CD4-positive, CD25-positive, alpha-beta regulatory T cell (primary cell): ENCODE data around the gene CSPG4. TPM values are rescaled to one million over a fixed set of nuclear protein-coding genes. Genes with fewer than 3 reads are reported as not detected.
"Not testable (repeated sequence)": the region's sequence is repeated elsewhere in the genome, so short reads cannot be mapped to it uniquely, and the experiment has no call there.

ENCODE experiments used
- ATAC-seq, 2 donors: fragments of 150-1000 bp; cut with Tn5 transposase; one replicate each; pipeline ENCODE4 v1.10.0; 2021; ENCODE audit warnings: low read depth in 2 of 2, moderate number of reproducible peaks in 2 of 2, moderate library complexity in 1 of 2
- DNase-seq, 3 donors: peaks; one replicate each; pipeline versions ENCODE4 v3.0.0 to v3.0.0-alpha.2; 2012 to 2022; ENCODE audit warnings: mixed read lengths in 1 of 3
- H3K27ac ChIP-seq: one replicate; pipeline ENCODE4 v1.7.0; 2013; ENCODE audit warnings: mild to moderate bottlenecking, low read length; ENCODE audit not compliant: insufficient read depth, poor library complexity, severe bottlenecking
- H3K27me3 ChIP-seq: one replicate; pipeline ENCODE4 v1.7.0; 2013; ENCODE audit warnings: low read length; ENCODE audit not compliant: control insufficient read depth, insufficient read depth
- H3K36me3 ChIP-seq: one replicate; pipeline ENCODE4 v1.7.0; 2013; ENCODE audit warnings: mild to moderate bottlenecking, low read length, moderate library complexity; ENCODE audit not compliant: control insufficient read depth, insufficient read depth
- H3K4me1 ChIP-seq: 2 replicates; pipeline ENCODE4 v1.7.0; 2013; ENCODE audit warnings: mild to moderate bottlenecking, low read length; ENCODE audit not compliant: insufficient read depth, control insufficient read depth, poor library complexity, severe bottlenecking
- H3K4me3 ChIP-seq: one replicate; pipeline ENCODE4 v1.7.0; 2013; ENCODE audit warnings: low read depth, mild to moderate bottlenecking, low read length, moderate library complexity
- H3K9me3 ChIP-seq, 2 experiments: 1 replicate in 1 of 2; 2 replicates in 1 of 2; pipeline ENCODE4 v1.7.0; 2013; ENCODE audit warnings: low read length in 2 of 2, mild to moderate bottlenecking in 1 of 2, moderate library complexity in 1 of 2; ENCODE audit not compliant: control insufficient read depth in 2 of 2
- H3K27ac Mint-ChIP-seq, 3 donors: one replicate each; pipeline ENCODE4 v1.8.0; 2020 to 2022; ENCODE audit warnings: mild to moderate bottlenecking in 3 of 3, mixed read lengths in 3 of 3, moderate library complexity in 2 of 3
- H3K27me3 Mint-ChIP-seq: one replicate; pipeline ENCODE4 v1.8.0; 2022; ENCODE audit warnings: mild to moderate bottlenecking, mixed read lengths
- H3K36me3 Mint-ChIP-seq: one replicate; pipeline ENCODE4 v1.8.0; 2020; ENCODE audit warnings: mixed read lengths
- H3K4me1 Mint-ChIP-seq, 4 donors: one replicate each; pipeline ENCODE4 v1.8.0; 2020 to 2022; ENCODE audit warnings: mixed read lengths in 4 of 4, mild to moderate bottlenecking in 1 of 4
- H3K4me3 Mint-ChIP-seq, 4 donors: one replicate each; pipeline ENCODE4 v1.8.0; 2020 to 2022; ENCODE audit warnings: mild to moderate bottlenecking in 4 of 4, mixed read lengths in 4 of 4, moderate library complexity in 3 of 4
- H3K9me3 Mint-ChIP-seq, 7 donors: one replicate each; pipeline ENCODE4 v1.8.0; 2020 to 2022; ENCODE audit warnings: mixed read lengths in 7 of 7, mild to moderate bottlenecking in 3 of 7, moderate library complexity in 2 of 7
- polyA plus RNA-seq, 4 donors: library from polyadenylated mRNA; unstranded; fragments of 300-500 nt; fragmentation: Illumina TruSeq; gene quantifications; one replicate each; pipeline ENCODE4 v1.2.3, GENCODE V29; 2021
- total RNA-seq: library from RNA; stranded (reverse); gene quantifications from one replicate; pipeline ENCODE4 v1.2.3, GENCODE V29; 2022

The CSPG4 gene
- total and polyA plus RNA-seq, 5 donors from 2014 or later = not detected

- no peak overlapping the region for H3K27ac Mint-ChIP-seq
- H3K4me3 ChIP-seq = no peak overlapping the region
- no peaks in the 10 kb centered on the region for H3K27me3 ChIP-seq
- no peak overlapping the region for H3K27ac ChIP-seq
- ATAC-seq (no peak), DNase-seq (no peak)
- H3K9me3 ChIP-seq = no peaks in the 10 kb centered on the region
- peaks cover 0 to 5% (median 0%) of the 10 kb centered on the region in 4 donors for H3K4me1 Mint-ChIP-seq
- H3K4me1 ChIP-seq = no peaks in the 10 kb centered on the region
- H3K4me3 Mint-ChIP-seq = no peak overlapping the region
- no peaks in the 10 kb centered on the region for H3K9me3 Mint-ChIP-seq
- no peaks in the 10 kb centered on the region for H3K27me3 Mint-ChIP-seq
- H3K36me3 ChIP-seq = no peaks in the 10 kb centered on the region
- H3K36me3 Mint-ChIP-seq = no peaks in the 10 kb centered on the region
Observed at GRCh38 chr15:75702436-75702835, 10.2 kb downstream of the CSPG4 start.

GRCh38 chr15:75701071-75702003 lies 11.3 kb downstream of the CSPG4 start:
- not testable (repeated sequence) for H3K36me3 Mint-ChIP-seq, H3K27me3 Mint-ChIP-seq, H3K4me3 ChIP-seq, H3K4me1 Mint-ChIP-seq, H3K27ac ChIP-seq, H3K4me1 ChIP-seq, H3K27me3 ChIP-seq, H3K27ac Mint-ChIP-seq, H3K9me3 Mint-ChIP-seq, H3K9me3 ChIP-seq, H3K36me3 ChIP-seq, H3K4me3 Mint-ChIP-seq, DNase-seq, ATAC-seq

- not testable (repeated sequence) for H3K27me3 Mint-ChIP-seq, ATAC-seq, H3K9me3 Mint-ChIP-seq, H3K36me3 ChIP-seq, H3K27me3 ChIP-seq, H3K9me3 ChIP-seq, H3K27ac Mint-ChIP-seq, H3K4me3 Mint-ChIP-seq, DNase-seq, H3K4me1 ChIP-seq, H3K4me3 ChIP-seq, H3K36me3 Mint-ChIP-seq, H3K27ac ChIP-seq
- H3K4me1 Mint-ChIP-seq = peaks cover 0 to 14% (median 4%) of the 10 kb centered on the region in 4 donors
Observed at GRCh38 chr15:75699961-75700874, 12.4 kb downstream of the CSPG4 start.

- H3K9me3 Mint-ChIP-seq, ATAC-seq, H3K27ac Mint-ChIP-seq: not testable (repeated sequence)
Observed at GRCh38 chr15:75699517-75699916, 13.1 kb downstream of the CSPG4 start.

GRCh38 chr15:75697974-75698747 lies 14.5 kb downstream of the CSPG4 start:
- not testable (repeated sequence) for H3K36me3 Mint-ChIP-seq
- H3K4me1 ChIP-seq = peaks cover 12% of the 10 kb centered on the region
- H3K4me1 Mint-ChIP-seq = peaks cover 0 to 22% (median 9%) of the 10 kb centered on the region in 4 donors

More at GRCh38 chr15:75699517-75699916, 13.1 kb downstream of the CSPG4 start:
- not testable (repeated sequence) for H3K4me3 ChIP-seq, H3K27me3 Mint-ChIP-seq, H3K9me3 ChIP-seq, H3K36me3 Mint-ChIP-seq, H3K4me3 Mint-ChIP-seq, H3K36me3 ChIP-seq, H3K27me3 ChIP-seq, DNase-seq, H3K27ac ChIP-seq
- peaks cover 12% of the 10 kb centered on the region for H3K4me1 ChIP-seq
- peaks cover 0 to 21% (median 9%) of the 10 kb centered on the region in 4 donors for H3K4me1 Mint-ChIP-seq

GRCh38 chr15:75697523-75697922 lies 15.1 kb downstream of the CSPG4 start:
- peaks cover 12% of the 10 kb centered on the region for H3K4me1 ChIP-seq
- DNase-seq (no peak), ATAC-seq (no peak)
- no peaks in the 10 kb centered on the region for H3K9me3 ChIP-seq
- no peak overlapping the region for H3K4me3 ChIP-seq
- no peak overlapping the region for H3K4me3 Mint-ChIP-seq
- H3K27me3 Mint-ChIP-seq = peaks cover 2% of the 10 kb centered on the region
- no peaks in the 10 kb centered on the region for H3K9me3 Mint-ChIP-seq
- no peaks in the 10 kb centered on the region for H3K27me3 ChIP-seq
- no peaks in the 10 kb centered on the region for H3K36me3 ChIP-seq
- H3K36me3 Mint-ChIP-seq = peaks cover 1% of the 10 kb centered on the region
- H3K27ac ChIP-seq = no peak overlapping the region
- H3K27ac Mint-ChIP-seq = no peak overlapping the region
- H3K4me1 Mint-ChIP-seq = peaks cover 0 to 22% (median 9%) of the 10 kb centered on the region in 4 donors

More at GRCh38 chr15:75697974-75698747, 14.5 kb downstream of the CSPG4 start:
- not testable (repeated sequence) for H3K9me3 ChIP-seq, H3K4me3 Mint-ChIP-seq, H3K27me3 ChIP-seq, H3K9me3 Mint-ChIP-seq, ATAC-seq, H3K4me3 ChIP-seq, DNase-seq, H3K27me3 Mint-ChIP-seq, H3K36me3 ChIP-seq, H3K27ac Mint-ChIP-seq, H3K27ac ChIP-seq

- DNase-seq = no peak
- no peak overlapping the region for H3K27ac Mint-ChIP-seq
Observed at GRCh38 chr15:75696854-75697259, 15.8 kb downstream of the CSPG4 start.

More at GRCh38 chr15:75696854-75697259, 15.8 kb downstream of the CSPG4 start:
- no peaks in the 10 kb centered on the region for H3K9me3 ChIP-seq
- H3K4me3 ChIP-seq = no peak overlapping the region
- H3K27me3 ChIP-seq = no peaks in the 10 kb centered on the region
- Mint-ChIP-seq H3K4me1 (peaks cover 0 to 20% (median 9%) of the 10 kb centered on the region in 4 donors), H3K4me3 (no peak overlapping the region), H3K9me3 (no peaks in the 10 kb centered on the region), H3K27me3 (peaks cover 4% of the 10 kb centered on the region), H3K36me3 (peaks cover 4% of the 10 kb centered on the region)
- no peak for ATAC-seq
- H3K4me1 ChIP-seq = peaks cover 12% of the 10 kb centered on the region
- no peak overlapping the region for H3K27ac ChIP-seq
- no peaks in the 10 kb centered on the region for H3K36me3 ChIP-seq
